Small intestine (tissue), 7 donors: Measurements from ENCODE around the gene RWDD2A. TPM values are rescaled to one million over a fixed set of nuclear protein-coding genes. Genes with fewer than 3 reads are reported as not detected.

ENCODE experiments used
- DNase-seq, 2 donors: peaks; one replicate each; pipeline versions ENCODE4 v3.0.0 to v3.0.0-alpha.2; 2013
- FAIRE-seq: peaks from 2 replicates; lab custom pipeline; 2012; peaks lifted over from hg19 to GRCh38; lab: Jason Lieb, UNC
- H3K27ac ChIP-seq, 3 donors: one replicate each; pipeline ENCODE4 v1.5.1; 2013; ENCODE audit warnings: low read length in 2 of 3, mild to moderate bottlenecking in 2 of 3, control low read depth in 1 of 3, inconsistent platforms in 1 of 3, low read depth in 1 of 3, moderate library complexity in 1 of 3
- H3K27me3 ChIP-seq, 3 donors: one replicate each; pipeline ENCODE4 v1.6.1; 2013; ENCODE audit warnings: low read length in 3 of 3, inconsistent platforms in 1 of 3; ENCODE audit not compliant: control insufficient read depth in 3 of 3, insufficient read depth in 3 of 3
- H3K36me3 ChIP-seq, 3 donors: one replicate each; pipeline ENCODE4 v1.6.1; 2013; ENCODE audit warnings: low read length in 3 of 3, inconsistent platforms in 1 of 3, low read depth in 1 of 3, mild to moderate bottlenecking in 1 of 3, moderate library complexity in 1 of 3; ENCODE audit not compliant: control insufficient read depth in 3 of 3, insufficient read depth in 2 of 3
- H3K4me1 ChIP-seq, 3 donors: one replicate each; pipeline ENCODE4 v1.6.1; 2013; ENCODE audit warnings: low read length in 2 of 3, inconsistent platforms in 1 of 3, low read depth in 1 of 3, mild to moderate bottlenecking in 1 of 3, moderate library complexity in 1 of 3; ENCODE audit not compliant: control insufficient read depth in 3 of 3, insufficient read depth in 2 of 3
- H3K4me3 ChIP-seq, 3 donors: one replicate each; pipeline ENCODE4 v1.5.1; 2013; ENCODE audit warnings: low read length in 3 of 3, control low read depth in 1 of 3, inconsistent platforms in 1 of 3, low read depth in 1 of 3, mild to moderate bottlenecking in 1 of 3, moderate library complexity in 1 of 3
- H3K9me3 ChIP-seq, 2 donors: one replicate each; pipeline ENCODE4 v1.6.1; 2013; ENCODE audit warnings: low read depth in 1 of 2, low read length in 1 of 2; ENCODE audit not compliant: control insufficient read depth in 2 of 2, insufficient read depth in 1 of 2
- whole genome bisulfite sequencing, 3 donors: extraction: QIAGEN DNeasy Blood & Tissue Kit; methylation state at CpG; one replicate each; pipeline ENCODE4 v1.1.7; 2013; 5-methylcytosine and 5-hydroxymethylcytosine counted together
- polyA plus RNA-seq, 4 donors: library from polyadenylated mRNA; stranded (reverse) in 3 of 4; unstranded in 1 of 4; fragments of 200-250 nt in 3 of 4; fragments of 120-200 nt in 1 of 4; gene quantifications; one replicate each; pipeline versions ENCODE4 v1.2.1 to v1.2.3, GENCODE V29; 2013
- donor health status: healthy with polysubstance abuse.
- donor health status: control.
- donor health status: control.
- donor health status: Bipolar disorder and iron deficiency.
- donor health status: healthy.

Gene RWDD2A
- polyA plus RNA-seq, 4 donors, result 1.1 to 6.2 (median 1.5) TPM

DNA sequence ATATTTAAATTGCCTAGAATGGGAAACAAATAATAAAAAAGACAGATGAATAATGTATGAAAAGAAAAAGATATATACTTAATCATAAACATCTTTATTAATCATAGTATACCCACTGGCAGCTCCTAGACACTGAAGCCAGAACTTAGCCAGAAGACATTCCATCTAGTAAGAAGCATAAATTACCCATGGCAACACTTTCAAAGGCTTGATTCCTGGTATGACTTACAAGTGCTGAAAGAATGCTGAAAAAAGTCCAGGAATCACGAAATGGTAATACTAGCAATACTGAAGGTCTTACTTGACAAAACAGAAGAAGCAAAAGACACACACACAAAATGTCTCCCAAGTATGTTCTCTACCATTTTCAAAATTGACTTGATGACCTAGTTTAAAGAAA lies 38.0 kb downstream of the RWDD2A start:
- WGBS, 3 donors, result 68 to 85% (median 71%) methylated on average over 1 of the region's 1 CpG
- Histone ChIP-seq H3K9me3 (no peaks in the 10 kb centered on the region), H3K36me3 (peaks cover 0 to 2% (median 0%) of the 10 kb centered on the region in 3 donors)

DNA sequence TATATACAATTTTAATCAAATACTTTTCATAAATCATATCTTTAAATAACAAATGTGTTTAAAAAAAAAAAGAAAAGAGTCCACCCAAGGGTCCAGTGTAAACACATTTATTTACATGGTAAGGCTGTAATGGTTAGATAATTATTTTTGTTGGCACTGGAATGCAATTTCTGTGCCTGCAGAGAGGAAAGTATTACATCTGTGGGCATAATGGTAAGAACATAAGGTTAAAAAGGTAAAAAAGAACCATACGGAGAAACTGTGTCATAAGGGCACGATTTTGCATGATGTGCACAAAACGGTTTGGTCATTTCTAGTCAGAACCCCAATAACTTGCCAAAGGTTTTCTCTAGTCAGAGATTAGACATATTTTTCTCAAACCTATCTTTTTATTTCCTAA lies 54.3 kb downstream of the RWDD2A start:
- WGBS, 3 donors, result 87 to 91% (median 91%) methylated on average over 3 of the region's 3 CpGs
- DNase-seq (no peak), FAIRE-seq (no peak)
- peaks cover 0 to 3% (median 2%) of the 10 kb centered on the region in 3 donors for H3K36me3 ChIP-seq
- no peak overlapping the region for H3K27ac ChIP-seq
- H3K4me1 ChIP-seq, result peaks cover 0 to 3% (median 0%) of the 10 kb centered on the region in 3 donors
- peaks cover 0 to 2% of the 10 kb centered on the region in 2 donors for H3K9me3 ChIP-seq
- H3K27me3 ChIP-seq, result no peaks in the 10 kb centered on the region
- H3K4me3 ChIP-seq, result no peak overlapping the region

More for the DNA sequence above, 38.0 kb downstream of the RWDD2A start:
- Histone ChIP-seq H3K4me3 (no peak overlapping the region), H3K27me3 (no peaks in the 10 kb centered on the region), H3K4me1 (no peaks in the 10 kb centered on the region), H3K27ac (no peak overlapping the region)
- DNase-seq (no peak), FAIRE-seq (no peak)

Other genes starting within 250 kb of the RWDD2A start
- gene UBE3D, start 127.5 kb upstream of the RWDD2A start, polyA plus RNA-seq, result 1 to 10 TPM in 3 of 4 donors, under 1 TPM in 1; 0.54 to 8.0 (median 4.0) TPM
- 10 to 100 TPM in 2 of 4 donors, 1 to 10 TPM in 2; 5.9 to 34.7 (median 9.3) TPM for gene DOP1A, start 125.7 kb upstream of the RWDD2A start, polyA plus RNA-seq
- 10 to 100 TPM in 2 of 4 donors, 1 to 10 TPM in 2; 7.3 to 87.7 (median 11.6) TPM for gene PGM3, start 92 bp upstream of the RWDD2A start, polyA plus RNA-seq
- 10 to 100 TPM in 3 of 4 donors, 1 to 10 TPM in 1; 9.6 to 48.3 (median 15.6) TPM for gene ME1, start 237.7 kb downstream of the RWDD2A start, polyA plus RNA-seq